ENCODE data around the gene ATP2A1. TPM values are rescaled to one million over a fixed set of nuclear protein-coding genes. Genes with fewer than 3 reads are reported as not detected.

ATP2A1 gene
- total and polyA plus RNA-seq, 2 of the 13 experiments (the other 11 are each of a cell fraction or from before 2014, with no cell fraction given), result 3.2 to 12.5 TPM

DNA sequence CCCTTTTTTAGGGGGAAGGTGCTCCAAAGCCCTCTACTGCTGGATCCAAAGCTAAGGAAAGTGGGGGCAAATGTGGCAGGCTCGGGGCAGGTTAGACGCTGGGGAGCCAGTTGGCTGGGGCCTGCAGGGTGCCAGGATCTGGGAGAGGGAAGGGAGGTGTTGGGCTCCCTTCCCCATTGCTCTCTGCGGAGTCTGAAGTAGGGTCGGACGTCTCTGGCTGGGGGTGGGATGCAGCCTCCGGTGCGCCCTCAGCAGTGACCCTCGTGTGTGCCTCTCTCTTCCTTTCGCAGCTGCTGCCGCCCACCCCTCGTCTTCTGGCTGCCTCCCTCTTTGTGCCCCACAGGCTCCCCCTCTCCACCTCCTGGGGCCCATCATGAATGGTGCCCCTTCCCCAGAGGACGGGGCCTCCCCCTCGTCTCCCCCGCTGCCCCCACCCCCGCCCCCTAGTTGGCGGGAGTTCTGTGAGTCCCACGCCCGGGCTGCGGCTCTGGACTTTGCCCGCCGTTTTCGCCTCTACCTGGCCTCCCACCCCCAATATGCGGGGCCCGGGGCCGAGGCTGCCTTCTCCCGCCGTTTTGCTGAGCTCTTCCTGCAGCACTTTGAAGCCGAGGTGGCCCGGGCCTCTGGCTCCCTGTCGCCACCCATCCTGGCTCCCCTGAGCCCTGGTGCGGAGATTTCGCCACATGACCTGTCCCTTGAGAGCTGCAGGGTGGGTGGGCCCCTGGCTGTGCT is 12.4 kb upstream of the ATP2A1 start (continued):
- TF ChIP-seq, protein P1, sequence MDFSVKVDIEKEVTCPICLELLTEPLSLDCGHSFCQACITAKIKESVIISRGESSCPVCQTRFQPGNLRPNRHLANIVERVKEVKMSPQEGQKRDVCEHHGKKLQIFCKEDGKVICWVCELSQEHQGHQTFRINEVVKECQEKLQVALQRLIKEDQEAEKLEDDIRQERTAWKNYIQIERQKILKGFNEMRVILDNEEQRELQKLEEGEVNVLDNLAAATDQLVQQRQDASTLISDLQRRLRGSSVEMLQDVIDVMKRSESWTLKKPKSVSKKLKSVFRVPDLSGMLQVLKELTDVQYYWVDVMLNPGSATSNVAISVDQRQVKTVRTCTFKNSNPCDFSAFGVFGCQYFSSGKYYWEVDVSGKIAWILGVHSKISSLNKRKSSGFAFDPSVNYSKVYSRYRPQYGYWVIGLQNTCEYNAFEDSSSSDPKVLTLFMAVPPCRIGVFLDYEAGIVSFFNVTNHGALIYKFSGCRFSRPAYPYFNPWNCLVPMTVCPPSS (IDR thresholded peaks at IDR 0.05), result no peak
- TF ChIP-seq RCOR2 (CRISPR knock-in tag; IDR thresholded peaks at IDR 0.05) (no peak), ZFX (CRISPR knock-in tag; IDR thresholded peaks at IDR 0.05; ENCODE audit: low read depth) (peak; percentile 48), TRIM24 (CRISPR knock-in tag; IDR thresholded peaks at IDR 0.05) (no peak), KDM1A (CRISPR knock-in tag; IDR thresholded peaks at IDR 0.05) (no peak), PHF8 (CRISPR knock-in tag; IDR thresholded peaks at IDR 0.05) (peak; percentile 4; the same call in 1 of the 2 replicates), ZNF652 (CRISPR knock-in tag; IDR thresholded peaks at IDR 0.05; ENCODE audit: borderline replicate concordance, low read depth) (no peak), ZNF7 (CRISPR knock-in tag; IDR thresholded peaks at IDR 0.05) (no peak), ZNF572 (CRISPR knock-in tag; IDR thresholded peaks at IDR 0.05) (peak; percentile 94), ZNF614 (CRISPR knock-in tag; IDR thresholded peaks at IDR 0.05; ENCODE audit: borderline replicate concordance) (no peak), HDAC2 (CRISPR knock-in tag; IDR thresholded peaks at IDR 0.05) (peak; percentile 46; the same call in 1 of the 2 replicates), JDP2 (CRISPR knock-in tag; IDR thresholded peaks at IDR 0.05; ENCODE audit: borderline replicate concordance) (no peak), DPF2 (CRISPR knock-in tag; IDR thresholded peaks at IDR 0.05; ENCODE audit: borderline replicate concordance, low read depth) (no peak), PPARG (CRISPR knock-in tag; conservative IDR thresholded peaks at IDR 0.05) (no peak), RXRB (CRISPR knock-in tag; IDR thresholded peaks at IDR 0.05; ENCODE audit: borderline replicate concordance) (no peak), ZSCAN20 (CRISPR knock-in tag; IDR thresholded peaks at IDR 0.05; ENCODE audit: borderline replicate concordance) (no peak), ZNF678 (CRISPR knock-in tag; IDR thresholded peaks at IDR 0.05) (no peak), CBFB (CRISPR knock-in tag; IDR thresholded peaks at IDR 0.05) (no peak)
- TF ChIP-seq, protein P2, sequence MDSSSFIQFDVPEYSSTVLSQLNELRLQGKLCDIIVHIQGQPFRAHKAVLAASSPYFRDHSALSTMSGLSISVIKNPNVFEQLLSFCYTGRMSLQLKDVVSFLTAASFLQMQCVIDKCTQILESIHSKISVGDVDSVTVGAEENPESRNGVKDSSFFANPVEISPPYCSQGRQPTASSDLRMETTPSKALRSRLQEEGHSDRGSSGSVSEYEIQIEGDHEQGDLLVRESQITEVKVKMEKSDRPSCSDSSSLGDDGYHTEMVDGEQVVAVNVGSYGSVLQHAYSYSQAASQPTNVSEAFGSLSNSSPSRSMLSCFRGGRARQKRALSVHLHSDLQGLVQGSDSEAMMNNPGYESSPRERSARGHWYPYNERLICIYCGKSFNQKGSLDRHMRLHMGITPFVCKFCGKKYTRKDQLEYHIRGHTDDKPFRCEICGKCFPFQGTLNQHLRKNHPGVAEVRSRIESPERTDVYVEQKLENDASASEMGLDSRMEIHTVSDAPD (CRISPR knock-in tag; IDR thresholded peaks at IDR 0.05), result no peak
- TF ChIP-seq, protein P3, sequence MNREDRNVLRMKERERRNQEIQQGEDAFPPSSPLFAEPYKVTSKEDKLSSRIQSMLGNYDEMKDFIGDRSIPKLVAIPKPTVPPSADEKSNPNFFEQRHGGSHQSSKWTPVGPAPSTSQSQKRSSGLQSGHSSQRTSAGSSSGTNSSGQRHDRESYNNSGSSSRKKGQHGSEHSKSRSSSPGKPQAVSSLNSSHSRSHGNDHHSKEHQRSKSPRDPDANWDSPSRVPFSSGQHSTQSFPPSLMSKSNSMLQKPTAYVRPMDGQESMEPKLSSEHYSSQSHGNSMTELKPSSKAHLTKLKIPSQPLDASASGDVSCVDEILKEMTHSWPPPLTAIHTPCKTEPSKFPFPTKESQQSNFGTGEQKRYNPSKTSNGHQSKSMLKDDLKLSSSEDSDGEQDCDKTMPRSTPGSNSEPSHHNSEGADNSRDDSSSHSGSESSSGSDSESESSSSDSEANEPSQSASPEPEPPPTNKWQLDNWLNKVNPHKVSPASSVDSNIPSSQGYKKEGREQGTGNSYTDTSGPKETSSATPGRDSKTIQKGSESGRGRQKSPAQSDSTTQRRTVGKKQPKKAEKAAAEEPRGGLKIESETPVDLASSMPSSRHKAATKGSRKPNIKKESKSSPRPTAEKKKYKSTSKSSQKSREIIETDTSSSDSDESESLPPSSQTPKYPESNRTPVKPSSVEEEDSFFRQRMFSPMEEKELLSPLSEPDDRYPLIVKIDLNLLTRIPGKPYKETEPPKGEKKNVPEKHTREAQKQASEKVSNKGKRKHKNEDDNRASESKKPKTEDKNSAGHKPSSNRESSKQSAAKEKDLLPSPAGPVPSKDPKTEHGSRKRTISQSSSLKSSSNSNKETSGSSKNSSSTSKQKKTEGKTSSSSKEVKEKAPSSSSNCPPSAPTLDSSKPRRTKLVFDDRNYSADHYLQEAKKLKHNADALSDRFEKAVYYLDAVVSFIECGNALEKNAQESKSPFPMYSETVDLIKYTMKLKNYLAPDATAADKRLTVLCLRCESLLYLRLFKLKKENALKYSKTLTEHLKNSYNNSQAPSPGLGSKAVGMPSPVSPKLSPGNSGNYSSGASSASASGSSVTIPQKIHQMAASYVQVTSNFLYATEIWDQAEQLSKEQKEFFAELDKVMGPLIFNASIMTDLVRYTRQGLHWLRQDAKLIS (CRISPR knock-in tag; IDR thresholded peaks at IDR 0.05), result no peak
- TF ChIP-seq, protein P4, sequence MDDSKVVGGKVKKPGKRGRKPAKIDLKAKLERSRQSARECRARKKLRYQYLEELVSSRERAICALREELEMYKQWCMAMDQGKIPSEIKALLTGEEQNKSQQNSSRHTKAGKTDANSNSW (CRISPR knock-in tag; IDR thresholded peaks at IDR 0.05; ENCODE audit: borderline replicate concordance), result no peak

All from HepG2 (cell line).